GM06990 (cell line): ENCODE measurements around the gene TAOK3.

Experiments
- DNase-seq: peaks from one replicate; pipeline ENCODE4 v3.0.0-alpha.2; 2011; ENCODE audit not compliant: insufficient read length; ENCODE audit errors: extremely low read depth
- H3K27me3 ChIP-seq: replicated peaks from 2 replicates; pipeline ENCODE4 v1.6.0; 2011; ENCODE audit warnings: low read length; ENCODE audit not compliant: control insufficient read depth, insufficient read depth
- H3K36me3 ChIP-seq: 2 replicates; pipeline ENCODE4 v1.5.1; 2011; ENCODE audit warnings: low read length; ENCODE audit not compliant: control insufficient read depth, insufficient read depth
- H3K4me3 ChIP-seq: replicated peaks from 2 replicates; pipeline ENCODE4 v1.5.1; 2011; ENCODE audit warnings: low read depth, mild to moderate bottlenecking, control low read depth, low read length
- TF ChIP-seq, protein P1 (sequence below): IDR thresholded peaks from 2 replicates; pipeline ENCODE4 v1.5.1; 2011; ENCODE audit warnings: low read length, control low read depth, mild to moderate bottlenecking, inconsistent platforms; ENCODE audit not compliant: insufficient read depth, poor library complexity, severe bottlenecking

Gene TAOK3

DNA sequence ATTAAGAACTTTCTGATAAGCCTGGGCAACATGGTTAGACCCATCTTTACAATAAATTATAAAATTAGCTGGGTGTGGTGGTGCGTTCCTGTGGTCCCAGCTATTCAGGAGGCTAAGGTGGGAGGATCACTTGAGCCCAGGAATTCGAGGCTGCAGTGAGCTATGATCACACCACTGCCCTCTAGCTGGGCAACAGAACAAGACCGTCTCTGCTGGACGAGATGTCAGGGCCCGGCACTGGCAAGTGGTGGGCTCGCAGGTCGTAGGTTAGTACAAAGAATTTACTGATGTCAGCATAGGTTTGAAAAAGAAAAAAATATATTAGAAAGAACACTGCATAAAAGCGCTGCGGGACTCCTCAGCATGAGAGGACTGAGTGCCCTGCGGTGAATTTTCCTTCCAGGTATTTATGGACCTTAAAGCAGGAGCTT lies 253.2 kb downstream of the TAOK3 start:
- TF ChIP-seq, protein P1, sequence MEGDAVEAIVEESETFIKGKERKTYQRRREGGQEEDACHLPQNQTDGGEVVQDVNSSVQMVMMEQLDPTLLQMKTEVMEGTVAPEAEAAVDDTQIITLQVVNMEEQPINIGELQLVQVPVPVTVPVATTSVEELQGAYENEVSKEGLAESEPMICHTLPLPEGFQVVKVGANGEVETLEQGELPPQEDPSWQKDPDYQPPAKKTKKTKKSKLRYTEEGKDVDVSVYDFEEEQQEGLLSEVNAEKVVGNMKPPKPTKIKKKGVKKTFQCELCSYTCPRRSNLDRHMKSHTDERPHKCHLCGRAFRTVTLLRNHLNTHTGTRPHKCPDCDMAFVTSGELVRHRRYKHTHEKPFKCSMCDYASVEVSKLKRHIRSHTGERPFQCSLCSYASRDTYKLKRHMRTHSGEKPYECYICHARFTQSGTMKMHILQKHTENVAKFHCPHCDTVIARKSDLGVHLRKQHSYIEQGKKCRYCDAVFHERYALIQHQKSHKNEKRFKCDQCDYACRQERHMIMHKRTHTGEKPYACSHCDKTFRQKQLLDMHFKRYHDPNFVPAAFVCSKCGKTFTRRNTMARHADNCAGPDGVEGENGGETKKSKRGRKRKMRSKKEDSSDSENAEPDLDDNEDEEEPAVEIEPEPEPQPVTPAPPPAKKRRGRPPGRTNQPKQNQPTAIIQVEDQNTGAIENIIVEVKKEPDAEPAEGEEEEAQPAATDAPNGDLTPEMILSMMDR, result no peak
- no peak for DNase-seq
- Histone ChIP-seq H3K27me3 (no peaks in the 10 kb centered on the region), H3K4me3 (no peak overlapping the region), H3K36me3 (no peaks in the 10 kb centered on the region)

- Histone ChIP-seq H3K36me3 (no peaks in the 10 kb centered on the region), H3K4me3 (no peak overlapping the region), H3K27me3 (no peaks in the 10 kb centered on the region)
- TF ChIP-seq, protein P1, result no peak
- DNase-seq, result no peak
These were observed 263.6 kb downstream of the TAOK3 start for GRCh38 chr12:118109088-118109487.

DNA sequence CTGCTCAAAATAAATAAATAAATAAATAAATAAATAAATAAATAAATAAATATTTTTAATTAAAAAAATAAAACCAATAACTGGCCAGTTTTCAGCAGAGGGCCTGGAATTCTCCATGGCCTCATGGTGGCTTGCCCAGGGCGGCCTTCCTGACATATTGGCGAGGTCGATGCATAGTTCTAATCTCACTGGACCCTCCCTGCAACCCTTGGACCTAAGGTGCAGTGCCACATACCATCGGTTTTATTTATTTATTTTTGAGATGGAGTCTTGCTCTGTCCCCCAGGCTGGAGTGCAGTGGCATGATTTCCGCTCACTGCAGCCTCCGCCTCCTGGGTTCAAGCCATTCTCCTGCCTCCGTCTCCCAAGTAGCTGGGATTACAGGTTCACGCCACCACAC lies 265.0 kb downstream of the TAOK3 start:
- TF ChIP-seq, protein P1, result no peak
- Histone ChIP-seq H3K4me3 (no peak overlapping the region), H3K27me3 (no peaks in the 10 kb centered on the region), H3K36me3 (no peaks in the 10 kb centered on the region)
- DNase-seq, result no peak

DNA sequence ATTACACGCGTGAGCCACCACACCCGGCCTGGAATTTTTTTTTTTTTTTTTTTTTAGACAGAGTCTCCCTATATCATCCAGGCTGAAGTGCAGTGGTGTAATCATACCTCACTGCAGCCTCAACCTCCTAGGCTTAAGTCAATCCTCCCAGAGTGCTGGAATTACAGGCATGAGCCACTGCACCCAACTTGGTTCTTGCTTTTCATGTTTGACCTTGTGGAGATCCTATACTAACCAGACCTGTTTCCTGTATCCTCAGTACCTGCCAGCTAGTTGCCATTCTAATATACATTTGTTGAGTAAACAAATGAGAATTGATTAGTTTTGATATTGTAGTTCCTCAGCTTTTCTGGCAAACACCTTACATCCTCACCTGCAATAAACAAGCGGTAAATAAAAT lies 265.7 kb downstream of the TAOK3 start:
- no peaks in the 10 kb centered on the region for H3K27me3 ChIP-seq
- no peak for DNase-seq
- TF ChIP-seq, protein P1, result no peak
- H3K4me3 ChIP-seq, result no peak overlapping the region
- H3K36me3 ChIP-seq, result no peaks in the 10 kb centered on the region

GRCh38 chr12:118103601-118104382 lies 268.9 kb downstream of the TAOK3 start, which contains the start of gene VSIG10:
VSIG10 (minus strand) TSS chr12:118104011; CDS start chr12:118103671, 340 bp downstream.
- peak within 1 kb of the TSS; percentile 70 for H3K4me3 ChIP-seq
- no peaks in the 10 kb centered on the region for H3K27me3 ChIP-seq
- DNase-seq, result peak; percentile 35
- no peaks in the 10 kb centered on the region for H3K36me3 ChIP-seq
- TF ChIP-seq, protein P1, result no peak
